ENCODE results near the gene SEMA4F. TPM values are rescaled to one million over a fixed set of nuclear protein-coding genes. Genes with fewer than 3 reads are reported as not detected.

Gene SEMA4F
- total and polyA plus RNA-seq, 2 experiments from 2014 or later: 4.2 to 5.9 TPM

- 71 to 75% methylated on average over 3 of the region's 3 CpGs for WGBS, 2 experiments (ENCODE audit: low coverage in 1 of 2, low lambda C conversion rate in 2 of 2, missing lambda C conversion rate in 2 of 2)
- Histone ChIP-seq H3F3A (ENCODE audit: insufficient read depth) (no peaks in the 10 kb centered on the region), H2AFZ (no peak overlapping the region), H3K9me2 (ENCODE audit: insufficient read depth) (no peaks in the 10 kb centered on the region), H3K9me3 (ENCODE audit: low read depth) (no peaks in the 10 kb centered on the region), H3K4me3 (no peak overlapping the region), H3K79me2 (ENCODE audit: insufficient read depth) (no peaks in the 10 kb centered on the region), H3K27me3 (replicated peaks; ENCODE audit: insufficient read depth) (no peaks in the 10 kb centered on the region), H3K36me3 (ENCODE audit: low read depth) (no peaks in the 10 kb centered on the region), H3K27ac (no peak overlapping the region), H3K4me1 (ENCODE audit: insufficient read depth) (no peaks in the 10 kb centered on the region), H3K9ac (no peak overlapping the region), H4K20me1 (ENCODE audit: insufficient read depth) (no peaks in the 10 kb centered on the region), H3K4me2 (ENCODE audit: unreplicated experiment) (no peak overlapping the region)
- in situ Hi-C loops (cut with MboI): loop anchor here (25.0 kb wide), 1 partner anchor 698 kb away; no protein-coding TSS in a partner anchor
- DNase-seq: no peak
- no peak for TF ChIP-seq EZH2phosphoT487 (IDR thresholded peaks at IDR 0.05; ENCODE audit: insufficient read depth, low read depth)
- TF ChIP-seq EZH2 (IDR thresholded peaks at IDR 0.05; ENCODE audit: insufficient read depth, poor library complexity, severe bottlenecking): no peak
These were observed 35.6 kb downstream of the SEMA4F start for GRCh38 chr2:74689671-74690070.

- Histone ChIP-seq H3K36me3 (ENCODE audit: low read depth) (no peaks in the 10 kb centered on the region), H3F3A (ENCODE audit: insufficient read depth) (no peaks in the 10 kb centered on the region), H3K79me2 (ENCODE audit: insufficient read depth) (no peaks in the 10 kb centered on the region), H2AFZ (no peak overlapping the region), H4K20me1 (ENCODE audit: insufficient read depth) (no peaks in the 10 kb centered on the region), H3K4me3 (no peak overlapping the region), H3K9me3 (ENCODE audit: low read depth) (no peaks in the 10 kb centered on the region), H3K4me2 (ENCODE audit: unreplicated experiment) (no peak overlapping the region), H3K9ac (no peak overlapping the region), H3K4me1 (ENCODE audit: insufficient read depth) (no peaks in the 10 kb centered on the region), H3K27me3 (replicated peaks; ENCODE audit: insufficient read depth) (no peaks in the 10 kb centered on the region), H3K27ac (no peak overlapping the region), H3K9me2 (ENCODE audit: insufficient read depth) (no peaks in the 10 kb centered on the region)
- TF ChIP-seq EZH2 (IDR thresholded peaks at IDR 0.05; ENCODE audit: insufficient read depth, poor library complexity, severe bottlenecking): no peak
- no peak for TF ChIP-seq EZH2phosphoT487 (IDR thresholded peaks at IDR 0.05; ENCODE audit: insufficient read depth, low read depth)
- DNase-seq: peak; percentile 82
- 2% methylated on average over 4 of the region's 4 CpGs for WGBS, 2 experiments (ENCODE audit: low coverage in 1 of 2, low lambda C conversion rate in 2 of 2, missing lambda C conversion rate in 2 of 2)
- in situ Hi-C loops (cut with MboI): loop anchor here (25.0 kb wide), 1 partner anchor 697 kb away; no protein-coding TSS in a partner anchor
These were observed 36.5 kb downstream of the SEMA4F start for GRCh38 chr2:74690571-74690970.

DNA sequence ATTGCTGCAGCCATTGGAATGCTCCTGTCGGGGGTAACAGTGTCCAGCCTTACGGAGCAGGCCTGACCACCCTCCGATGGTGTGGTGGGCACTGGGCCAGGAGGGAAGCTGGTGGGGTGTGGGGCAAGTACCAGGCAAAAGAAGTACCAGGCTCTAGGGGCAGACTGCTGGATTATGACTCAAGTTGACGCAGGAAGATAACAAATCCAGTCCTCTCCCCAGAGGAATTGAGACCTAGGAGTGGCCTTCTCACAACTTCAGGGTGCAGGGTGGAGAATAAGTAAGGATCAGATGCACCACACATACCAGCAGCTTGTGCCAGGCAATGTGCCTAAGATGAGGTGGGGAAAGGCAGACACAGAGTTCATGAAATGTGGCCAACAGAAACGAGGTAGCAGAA, 37.9 kb downstream of the SEMA4F start:
- H3K4me3 ChIP-seq: no peak overlapping the region
- H3K27me3 ChIP-seq (replicated peaks; ENCODE audit: insufficient read depth): no peaks in the 10 kb centered on the region
- no peak overlapping the region for H3K4me2 ChIP-seq (ENCODE audit: unreplicated experiment)
- 68 to 70% methylated on average over 5 of the region's 5 CpGs for WGBS, 2 experiments (ENCODE audit: low coverage in 1 of 2, low lambda C conversion rate in 2 of 2, missing lambda C conversion rate in 2 of 2)
- no peaks in the 10 kb centered on the region for H3K9me3 ChIP-seq (ENCODE audit: low read depth)
- H3K79me2 ChIP-seq (ENCODE audit: insufficient read depth): no peaks in the 10 kb centered on the region
- H4K20me1 ChIP-seq (ENCODE audit: insufficient read depth): no peaks in the 10 kb centered on the region
- DNase-seq: no peak
- H3F3A ChIP-seq (ENCODE audit: insufficient read depth): no peaks in the 10 kb centered on the region
- in situ Hi-C loops (cut with MboI): loop anchor here (25.0 kb wide), 1 partner anchor 695 kb away; no protein-coding TSS in a partner anchor
- H3K4me1 ChIP-seq (ENCODE audit: insufficient read depth): peaks cover 3% of the 10 kb centered on the region; the same call in 1 of the 2 replicates
- H2AFZ ChIP-seq: no peak overlapping the region
- H3K9me2 ChIP-seq (ENCODE audit: insufficient read depth): no peaks in the 10 kb centered on the region
- H3K9ac ChIP-seq: no peak overlapping the region
- H3K27ac ChIP-seq: no peak overlapping the region
- TF ChIP-seq EZH2 (IDR thresholded peaks at IDR 0.05; ENCODE audit: insufficient read depth, poor library complexity, severe bottlenecking) (no peak), EZH2phosphoT487 (IDR thresholded peaks at IDR 0.05; ENCODE audit: insufficient read depth, low read depth) (no peak)
- no peaks in the 10 kb centered on the region for H3K36me3 ChIP-seq (ENCODE audit: low read depth)

GRCh38 chr2:74693213-74693612, 39.2 kb downstream of the SEMA4F start:
- H3K9me2 ChIP-seq (ENCODE audit: insufficient read depth): no peaks in the 10 kb centered on the region
- no peaks in the 10 kb centered on the region for H3K9me3 ChIP-seq (ENCODE audit: low read depth)
- H3F3A ChIP-seq (ENCODE audit: insufficient read depth): no peaks in the 10 kb centered on the region
- H2AFZ ChIP-seq: no peak overlapping the region
- no peaks in the 10 kb centered on the region for H3K79me2 ChIP-seq (ENCODE audit: insufficient read depth)
- in situ Hi-C loops (cut with MboI): loop anchor here (25.0 kb wide), 1 partner anchor 694 kb away; no protein-coding TSS in a partner anchor
- no peaks in the 10 kb centered on the region for H3K36me3 ChIP-seq (ENCODE audit: low read depth)
- H3K4me1 ChIP-seq (ENCODE audit: insufficient read depth): peaks cover 6% of the 10 kb centered on the region; the same call in 1 of the 2 replicates
- H3K4me3 ChIP-seq: no peak overlapping the region
- no peak for TF ChIP-seq EZH2 (IDR thresholded peaks at IDR 0.05; ENCODE audit: insufficient read depth, poor library complexity, severe bottlenecking)
- no peak for TF ChIP-seq EZH2phosphoT487 (IDR thresholded peaks at IDR 0.05; ENCODE audit: insufficient read depth, low read depth)
- H3K27ac ChIP-seq: no peak overlapping the region
- DNase-seq: no peak
- H4K20me1 ChIP-seq (ENCODE audit: insufficient read depth): no peaks in the 10 kb centered on the region
- H3K4me2 ChIP-seq (ENCODE audit: unreplicated experiment): no peak overlapping the region
- H3K9ac ChIP-seq: no peak overlapping the region
- H3K27me3 ChIP-seq (replicated peaks; ENCODE audit: insufficient read depth): no peaks in the 10 kb centered on the region

- WGBS, 2 experiments (ENCODE audit: low coverage in 1 of 2, low lambda C conversion rate in 2 of 2, missing lambda C conversion rate in 2 of 2): 55 to 67% methylated on average over 1 of the region's 1 CpG
- in situ Hi-C loops (cut with MboI): loop anchor here (25.0 kb wide), 1 partner anchor 694 kb away; no protein-coding TSS in a partner anchor
These were observed 39.6 kb downstream of the SEMA4F start for GRCh38 chr2:74693668-74694067.

More at GRCh38 chr2:74693668-74694067, 39.6 kb downstream of the SEMA4F start:
- peaks cover 6% of the 10 kb centered on the region; the same call in 1 of the 2 replicates for H3K4me1 ChIP-seq (ENCODE audit: insufficient read depth)
- no peaks in the 10 kb centered on the region for H3K79me2 ChIP-seq (ENCODE audit: insufficient read depth)
- no peaks in the 10 kb centered on the region for H3K9me2 ChIP-seq (ENCODE audit: insufficient read depth)
- no peak overlapping the region for H3K27ac ChIP-seq
- H3K4me2 ChIP-seq (ENCODE audit: unreplicated experiment): no peak overlapping the region
- H4K20me1 ChIP-seq (ENCODE audit: insufficient read depth): no peaks in the 10 kb centered on the region
- no peak for TF ChIP-seq EZH2phosphoT487 (IDR thresholded peaks at IDR 0.05; ENCODE audit: insufficient read depth, low read depth)
- no peak for TF ChIP-seq EZH2 (IDR thresholded peaks at IDR 0.05; ENCODE audit: insufficient read depth, poor library complexity, severe bottlenecking)
- H3F3A ChIP-seq (ENCODE audit: insufficient read depth): no peaks in the 10 kb centered on the region
- H3K27me3 ChIP-seq (replicated peaks; ENCODE audit: insufficient read depth): no peaks in the 10 kb centered on the region
- no peak for DNase-seq
- H3K9ac ChIP-seq: no peak overlapping the region
- H3K36me3 ChIP-seq (ENCODE audit: low read depth): no peaks in the 10 kb centered on the region
- no peak overlapping the region for H2AFZ ChIP-seq
- H3K9me3 ChIP-seq (ENCODE audit: low read depth): no peaks in the 10 kb centered on the region
- no peak overlapping the region for H3K4me3 ChIP-seq
